HG02678 (cell line): Measurements from ENCODE around the gene NUCB2.

ENCODE experiments used
- ATAC-seq: cut with Tn5 transposase; IDR thresholded peaks from one replicate; pipeline ENCODE4 v1.9.1; 2021; ENCODE audit warnings: mild to moderate bottlenecking, moderate library complexity; ENCODE audit not compliant: unreplicated experiment

NUCB2 gene

GRCh38 chr11:17328871-17329494 is 52.4 kb downstream of the NUCB2 start:
- ATAC-seq, result no peak

- no peak for ATAC-seq
Observed at GRCh38 chr11:17331669-17332068, 55.1 kb downstream of the NUCB2 start.

- no peak for ATAC-seq
Observed at GRCh38 chr11:17333799-17334586, 57.5 kb downstream of the NUCB2 start.

- no peak for ATAC-seq
Observed at GRCh38 chr11:17343257-17343656, 66.7 kb downstream of the NUCB2 start.

- ATAC-seq, result no peak
Observed at GRCh38 chr11:17343907-17344306, 67.4 kb downstream of the NUCB2 start.

GRCh38 chr11:17347676-17348075 is 71.1 kb downstream of the NUCB2 start:
- ATAC-seq, result no peak

GRCh38 chr11:17350455-17351171 is 74.1 kb downstream of the NUCB2 start:
- ATAC-seq, result no peak

GRCh38 chr11:17351172-17351509 is 74.6 kb downstream of the NUCB2 start:
- no peak for ATAC-seq

GRCh38 chr11:17351510-17352176 is 75.1 kb downstream of the NUCB2 start, which contains the start of gene NCR3LG1:
NCR3LG1 (plus strand) TSS chr11:17351800; CDS start chr11:17351970, 170 bp downstream.
- no peak for ATAC-seq

GRCh38 chr11:17352950-17353820 is 76.6 kb downstream of the NUCB2 start:
- no peak for ATAC-seq

GRCh38 chr11:17353821-17354600 is 77.5 kb downstream of the NUCB2 start:
- no peak for ATAC-seq

- ATAC-seq, result peak; percentile 37
Observed at GRCh38 chr11:17354601-17354991, 78.1 kb downstream of the NUCB2 start.

- no peak for ATAC-seq
Observed at GRCh38 chr11:17366495-17366894, 90.0 kb downstream of the NUCB2 start.

- no peak for ATAC-seq
Observed at GRCh38 chr11:17368551-17368950, 92.0 kb downstream of the NUCB2 start.

GRCh38 chr11:17369094-17369493 is 92.6 kb downstream of the NUCB2 start:
- ATAC-seq, result no peak

- ATAC-seq, result no peak
Observed at GRCh38 chr11:17369684-17370243, 93.2 kb downstream of the NUCB2 start.

- no peak for ATAC-seq
Observed at GRCh38 chr11:17371614-17372013, 95.1 kb downstream of the NUCB2 start.

- no peak for ATAC-seq
Observed at GRCh38 chr11:17375547-17375946, 99.0 kb downstream of the NUCB2 start.

- no peak for ATAC-seq
Observed at GRCh38 chr11:17376493-17376892, 100.0 kb downstream of the NUCB2 start.
